IMR-90 (cell line): ENCODE measurements around the gene ITFG2. TPM values are rescaled to one million over a fixed set of nuclear protein-coding genes. Genes with fewer than 3 reads are reported as not detected.

Experiments used
- ATAC-seq: fragments of 200-7000 bp; cut with Tn5 transposase; 2 replicates; pipeline ENCODE4 v1.9.1; 2020; ENCODE audit warnings: low read depth, mild to moderate bottlenecking, moderate library complexity
- BruUV-seq: library from RNA; stranded (reverse); fragments of 400-500 nt; replicated peaks from 2 replicates; lab custom pipeline; 2021; lab: Mats Ljungman, UMichigan
- CTCF ChIA-PET: fragments of 300-600 bp; formaldehyde crosslinking; extraction: SDS; loops from one replicate; lab custom pipeline; 2021; ENCODE audit warnings: antibody characterized with exemption; lab: Yijun Ruan, JAX
- POLR2A ChIA-PET: fragments of 300-600 bp; sonication (Branson Sonifier 250); formaldehyde crosslinking; loops from one replicate; lab custom pipeline; 2022; ENCODE audit warnings: antibody characterized with exemption; ENCODE audit not compliant: unreplicated experiment; lab: Charles Lee
- DNase-seq: peaks from one replicate; pipeline ENCODE4 v3.0.0; 2013
- H2AFZ ChIP-seq: replicated peaks from 2 replicates; pipeline ENCODE3; 2013; ENCODE audit warnings: low read length, mild to moderate bottlenecking; ENCODE audit not compliant: poor library complexity
- H2AK5ac ChIP-seq: 2 replicates; pipeline ENCODE4 v1.6.1; 2013; ENCODE audit warnings: low read depth, low read length, inconsistent platforms
- H2AK9ac ChIP-seq: replicated peaks from 2 replicates; pipeline ENCODE3; 2013; ENCODE audit warnings: mild to moderate bottlenecking, low read depth, low read length, moderate library complexity; ENCODE audit not compliant: poor library complexity
- H2BK120ac ChIP-seq: 2 replicates; pipeline ENCODE4 v1.6.1; 2013; ENCODE audit warnings: low read depth, low read length, inconsistent platforms
- H2BK15ac ChIP-seq: 3 replicates; pipeline ENCODE4 v1.6.1; 2013; ENCODE audit warnings: low read depth, low read length, inconsistent platforms
- H2BK20ac ChIP-seq: 2 replicates; pipeline ENCODE4 v1.6.1; 2013; ENCODE audit warnings: low read depth, mild to moderate bottlenecking, inconsistent platforms, low read length, moderate library complexity
- H2BK5ac ChIP-seq: 2 replicates; pipeline ENCODE4 v1.6.1; 2013; ENCODE audit warnings: mild to moderate bottlenecking, low read depth, low read length, inconsistent platforms; ENCODE audit not compliant: poor library complexity, severe bottlenecking
- H3K14ac ChIP-seq: replicated peaks from 2 replicates; pipeline ENCODE4 v1.6.1; 2013; ENCODE audit warnings: low read depth, low read length, inconsistent platforms
- H3K18ac ChIP-seq: 2 replicates; pipeline ENCODE4 v1.6.1; 2013; ENCODE audit warnings: low read depth, low read length, control low read depth
- H3K23ac ChIP-seq: 2 replicates; pipeline ENCODE4 v1.6.1; 2013; ENCODE audit warnings: low read depth, low read length, inconsistent platforms
- H3K27ac ChIP-seq: 2 replicates; pipeline ENCODE4 v1.5.1; 2013; ENCODE audit warnings: mild to moderate bottlenecking, control low read depth, low read length; ENCODE audit not compliant: insufficient read depth
- H3K27me3 ChIP-seq: 2 replicates; pipeline ENCODE4 v1.6.1; 2013; ENCODE audit warnings: low read length; ENCODE audit not compliant: control insufficient read depth, insufficient read depth
- H3K36me3 ChIP-seq: 2 replicates; pipeline ENCODE4 v1.6.1; 2013; ENCODE audit warnings: low read length, mixed read lengths; ENCODE audit not compliant: control insufficient read depth, insufficient read depth
- H3K4ac ChIP-seq: 2 replicates; pipeline ENCODE4 v1.6.1; 2013; ENCODE audit warnings: low read depth, low read length, inconsistent platforms
- H3K4me1 ChIP-seq: 2 replicates; pipeline ENCODE4 v1.6.1; 2013; ENCODE audit warnings: low read length, mixed read lengths; ENCODE audit not compliant: control insufficient read depth, insufficient read depth
- H3K4me2 ChIP-seq: 2 replicates; pipeline ENCODE4 v1.6.1; 2013; ENCODE audit warnings: low read depth, mild to moderate bottlenecking, control low read depth, low read length, moderate library complexity
- H3K4me3 ChIP-seq: 2 replicates; pipeline ENCODE4 v1.5.1; 2013; ENCODE audit warnings: low read depth, mild to moderate bottlenecking, control low read depth, low read length, moderate library complexity; ENCODE audit not compliant: insufficient read depth
- H3K56ac ChIP-seq: 2 replicates; pipeline ENCODE4 v1.6.1; 2013; ENCODE audit warnings: low read length, inconsistent platforms; ENCODE audit not compliant: insufficient read depth; ENCODE audit errors: extremely low read depth
- H3K79me1 ChIP-seq, 2 experiments: 2 replicates each; pipeline ENCODE4 v1.6.1; 2013; ENCODE audit warnings: low read length in 2 of 2, inconsistent platforms in 1 of 2, low read depth in 1 of 2
- H3K9ac ChIP-seq: 2 replicates; pipeline ENCODE4 v1.6.1; 2013; ENCODE audit warnings: low read depth, low read length, control low read depth
- H3K9me1 ChIP-seq: 2 replicates; pipeline ENCODE4 v1.6.1; 2013; ENCODE audit warnings: low read length, inconsistent platforms; ENCODE audit not compliant: insufficient read depth
- H3K9me3 ChIP-seq: 2 replicates; pipeline ENCODE4 v1.6.1; 2013; ENCODE audit warnings: low read length; ENCODE audit not compliant: control insufficient read depth, insufficient read depth
- H4K20me1 ChIP-seq: 2 replicates; pipeline ENCODE4 v1.6.1; 2013; ENCODE audit warnings: low read length, inconsistent platforms; ENCODE audit not compliant: insufficient read depth
- H4K5ac ChIP-seq: 2 replicates; pipeline ENCODE4 v1.6.1; 2013; ENCODE audit warnings: mild to moderate bottlenecking, low read depth, low read length, control low read depth
- H4K8ac ChIP-seq, 2 experiments: 2 replicates each; pipeline ENCODE4 v1.6.1; 2013; ENCODE audit warnings: low read depth in 2 of 2, low read length in 2 of 2, control low read depth in 1 of 2, inconsistent platforms in 1 of 2
- H4K91ac ChIP-seq: 2 replicates; pipeline ENCODE4 v1.6.1; 2013; ENCODE audit warnings: low read depth, low read length, inconsistent platforms; ENCODE audit not compliant: insufficient read depth
- BHLHE40 ChIP-seq: fragments of 150-350 bp; IDR thresholded peaks from 2 replicates; pipeline ENCODE4 v1.6.1; 2016; ENCODE audit warnings: mild to moderate bottlenecking, low read depth, low read length
- CEBPB ChIP-seq: IDR thresholded peaks from 2 replicates; pipeline ENCODE4 v1.6.1; 2012; ENCODE audit warnings: low read depth, low read length, improper control_type of control experiment
- CHD1 ChIP-seq: IDR thresholded peaks from 2 replicates; pipeline ENCODE4 v1.6.1; 2012; ENCODE audit warnings: low read depth, low read length, improper control_type of control experiment
- MAFK ChIP-seq: IDR thresholded peaks from 2 replicates; pipeline ENCODE4 v1.6.1; 2012; ENCODE audit warnings: low read depth, low read length, improper control_type of control experiment
- NFE2L2 ChIP-seq: fragments of 150-350 bp; IDR thresholded peaks from 2 replicates; pipeline ENCODE4 v1.6.1; 2016; ENCODE audit warnings: low read depth, mild to moderate bottlenecking, low read length
- POLR2A ChIP-seq: IDR thresholded peaks from 2 replicates; pipeline ENCODE4 v1.6.1; 2012; ENCODE audit warnings: mild to moderate bottlenecking, low read depth, low read length
- RAD21 ChIP-seq: IDR thresholded peaks from 2 replicates; pipeline ENCODE4 v1.6.1; 2012; ENCODE audit warnings: low read length, improper control_type of control experiment
- RCOR1 ChIP-seq: IDR thresholded peaks from 2 replicates; pipeline ENCODE4 v1.6.1; 2012; ENCODE audit warnings: mild to moderate bottlenecking, low read length, improper control_type of control experiment; ENCODE audit not compliant: insufficient replicate concordance
- RFX5 ChIP-seq: IDR thresholded peaks from 2 replicates; pipeline ENCODE4 v1.8.0; 2012; ENCODE audit warnings: low read depth, mild to moderate bottlenecking, low read length, moderate library complexity
- SMC3 ChIP-seq: fragments of 150-350 bp; IDR thresholded peaks from 2 replicates; pipeline ENCODE4 v1.6.1; 2016; ENCODE audit warnings: low read depth, mild to moderate bottlenecking, antibody characterized with exemption, low read length, moderate library complexity
- WGBS, 2 experiments: methylation state at CpG; one replicate each; pipeline versions ENCODE4 v1.1.5 to v1.1.7; 2013; ENCODE audit warnings: missing lambda C conversion rate in 2 of 2; ENCODE audit not compliant: insufficient read length in 1 of 2; ENCODE audit errors: extremely low coverage in 2 of 2; 5-methylcytosine and 5-hydroxymethylcytosine counted together
- dilution Hi-C: fragments of 300-500 bp; cut with HindIII; formaldehyde crosslinking; loops from one replicate; pipeline ENCODE4 v1.14.3; 2018; ENCODE audit warnings: low sequenced_read_pairs; ENCODE audit not compliant: unreplicated experiment
- in situ Hi-C: fragments of 300-500 bp; cut with MboI; formaldehyde crosslinking; loops from 3 replicates; pipeline ENCODE4 v1.14.3; 2019; ENCODE audit warnings: low sequenced_read_pairs, inconsistent platforms, mixed read lengths
- intact Hi-C: fragments of 100-400 bp; cut with micrococcal nuclease; formaldehyde crosslinking; loops from 2 replicates; pipeline ENCODE4 v1.10.0; 2022
- polyA plus RNA-seq, 3 experiments: library from polyadenylated mRNA; depleted of rRNA; stranded (reverse); fragments of >200 nt; gene quantifications; 2 replicates each; pipeline ENCODE4 v1.2.3, GENCODE V29; 2012; ENCODE audit warnings: low replicate concordance in 1 of 3
- total RNA-seq: library from RNA; depleted of rRNA; stranded (reverse); fragments of >200 nt; gene quantifications from 2 replicates; pipeline ENCODE4 v1.2.3, GENCODE V29; 2012
- TF ChIP-seq, protein P1 (sequence below): fragments of 150-350 bp; IDR thresholded peaks from 2 replicates; pipeline ENCODE4 v1.6.1; 2016; ENCODE audit warnings: low read depth, mild to moderate bottlenecking, low read length, moderate library complexity, borderline replicate concordance

Gene ITFG2
- total and polyA plus RNA-seq, 2 of the 4 experiments (the other 2 are of a cell fraction): 20.3 to 25.5 TPM

DNA sequence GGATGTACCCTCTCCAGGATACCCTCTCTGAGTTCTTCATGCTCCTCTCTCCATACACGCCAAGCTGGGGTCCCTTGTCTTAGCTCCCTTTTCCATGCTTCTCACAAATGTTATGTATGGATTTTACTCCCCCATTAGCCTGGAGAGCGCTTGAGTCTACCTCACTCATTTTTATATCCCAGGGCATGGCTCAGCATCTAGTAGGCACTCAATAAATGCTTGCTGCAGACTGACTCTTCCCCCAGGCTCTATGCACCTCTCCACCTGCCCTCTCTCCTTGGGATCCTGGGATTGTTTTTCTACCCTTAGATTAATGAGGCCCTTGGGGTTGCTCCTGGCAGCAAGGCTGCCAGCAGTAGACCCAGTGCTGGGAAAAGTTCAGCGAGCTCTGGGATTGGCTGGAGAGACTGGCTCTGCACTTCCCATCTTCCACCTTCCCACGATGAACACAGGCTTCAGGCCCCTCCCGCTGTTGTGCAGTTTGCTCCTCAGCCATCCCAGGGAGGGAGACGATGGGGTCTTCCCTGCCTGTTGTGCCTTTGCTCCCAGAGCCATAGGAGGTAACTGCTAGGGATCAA, 20.2 kb downstream of the ITFG2 start:
- intact Hi-C loops: no loop called here
- in situ Hi-C loops: no loop called here

More for the DNA sequence above, 20.2 kb downstream of the ITFG2 start:
- no TSS peak for BruUV-seq
- H2AFZ ChIP-seq: no peak overlapping the region
- H3K18ac ChIP-seq: no peak overlapping the region
- H3K79me1 ChIP-seq: no peaks in the 10 kb centered on the region
- peaks cover 9% of the 10 kb centered on the region for H3K36me3 ChIP-seq
- H2BK120ac ChIP-seq: no peak overlapping the region
- H2AK5ac ChIP-seq: no peak overlapping the region
- H3K4ac ChIP-seq: no peak overlapping the region
- H4K5ac ChIP-seq: no peak overlapping the region
- H4K8ac ChIP-seq: no peak overlapping the region
- H3K56ac ChIP-seq: no peak overlapping the region
- no peak overlapping the region for H3K4me2 ChIP-seq
- CTCF ChIA-PET: no interaction called here
- H2AK9ac ChIP-seq: no peak overlapping the region
- DNase-seq (no peak), ATAC-seq (no peak)
- H3K9ac ChIP-seq: no peak overlapping the region
- no peak overlapping the region for H2BK5ac ChIP-seq
- no peak overlapping the region for H4K91ac ChIP-seq
- 70% methylated on average over 2 of the region's 6 CpGs; no CpG with 5 or more reads in 1 of the 2 experiments for WGBS, 2 experiments
- H2BK20ac ChIP-seq: no peak overlapping the region
- H3K14ac ChIP-seq: no peak overlapping the region
- H4K20me1 ChIP-seq: no peaks in the 10 kb centered on the region
- H3K4me1 ChIP-seq: peaks cover 7% of the 10 kb centered on the region
- H3K27me3 ChIP-seq: no peaks in the 10 kb centered on the region
- 0 out of 2 replicates have a peak, but pooled peaks cover 2% of the 10 kb centered on the region for H3K9me1 ChIP-seq
- dilution Hi-C loops: no loop called here
- POLR2A ChIA-PET: no interaction called here
- TF ChIP-seq NFE2L2 (no peak), RCOR1 (no peak), RAD21 (no peak), MAFK (no peak), CEBPB (no peak), RFX5 (no peak), SMC3 (no peak), CHD1 (no peak), POLR2A (no peak), BHLHE40 (no peak)
- TF ChIP-seq, protein P1, sequence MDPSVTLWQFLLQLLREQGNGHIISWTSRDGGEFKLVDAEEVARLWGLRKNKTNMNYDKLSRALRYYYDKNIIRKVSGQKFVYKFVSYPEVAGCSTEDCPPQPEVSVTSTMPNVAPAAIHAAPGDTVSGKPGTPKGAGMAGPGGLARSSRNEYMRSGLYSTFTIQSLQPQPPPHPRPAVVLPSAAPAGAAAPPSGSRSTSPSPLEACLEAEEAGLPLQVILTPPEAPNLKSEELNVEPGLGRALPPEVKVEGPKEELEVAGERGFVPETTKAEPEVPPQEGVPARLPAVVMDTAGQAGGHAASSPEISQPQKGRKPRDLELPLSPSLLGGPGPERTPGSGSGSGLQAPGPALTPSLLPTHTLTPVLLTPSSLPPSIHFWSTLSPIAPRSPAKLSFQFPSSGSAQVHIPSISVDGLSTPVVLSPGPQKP: no peak
- H3K27ac ChIP-seq: no peak overlapping the region
- no peaks in the 10 kb centered on the region for H3K9me3 ChIP-seq
- no peak overlapping the region for H2BK15ac ChIP-seq
- no peak overlapping the region for H3K4me3 ChIP-seq
- H3K23ac ChIP-seq: no peak overlapping the region
